Activated CD4-positive, alpha-beta T cell treated with anti-CD3 and anti-CD28 coated beads, Interleukin-2, amount 50 U/mL, for 16 hours (primary cell): Measurements from ENCODE around the gene NMNAT1.
"Not testable (repeated sequence)": the region's sequence is repeated elsewhere in the genome, so short reads cannot be mapped to it uniquely, and the experiment has no call there.

Source experiments
- DNase-seq: peaks from one replicate; pipeline ENCODE4 v3.0.0-alpha.2; 2020

The NMNAT1 gene

GRCh38 chr1:10020678-10021077 is 77.4 kb downstream of the NMNAT1 start:
- not testable (repeated sequence) for DNase-seq

- DNase-seq: not testable (repeated sequence)
Observed at GRCh38 chr1:10021992-10022391, 78.7 kb downstream of the NMNAT1 start.

GRCh38 chr1:10022656-10023055 is 79.4 kb downstream of the NMNAT1 start:
- no peak for DNase-seq

- DNase-seq: no peak
Observed at GRCh38 chr1:10025354-10025753, 82.1 kb downstream of the NMNAT1 start.

GRCh38 chr1:10027027-10027426 is 83.8 kb downstream of the NMNAT1 start:
- no peak for DNase-seq

- DNase-seq: not testable (repeated sequence)
Observed at GRCh38 chr1:10028956-10029500, 85.8 kb downstream of the NMNAT1 start.

- no peak for DNase-seq
Observed at GRCh38 chr1:10031461-10031860, 88.2 kb downstream of the NMNAT1 start.

GRCh38 chr1:10032590-10033358 is 89.5 kb downstream of the NMNAT1 start, which contains the start of gene UBE4B:
UBE4B (plus strand) TSS chr1:10032958; CDS start chr1:10033671, 713 bp downstream.
- peak; percentile 99 for DNase-seq

- DNase-seq: peak; percentile 29
Observed at GRCh38 chr1:10033359-10033845, 90.1 kb downstream of the NMNAT1 start.
